ENCODE results near the gene ALKBH3. TPM values are rescaled to one million over a fixed set of nuclear protein-coding genes. Genes with fewer than 3 reads are reported as not detected.
A peak's percentile ranks its signal among the peaks of the same experiment; 100 is the strongest.

ALKBH3 gene
- total RNA-seq, 1 experiment from 2014 or later = 18.8 TPM

GRCh38 chr11:43908191-43908590 lies 27.6 kb downstream of the ALKBH3 start:
- Histone ChIP-seq H3K4me1 (ENCODE audit: insufficient read depth, low read length) (no peaks in the 10 kb centered on the region), H3K4me2 (ENCODE audit: insufficient read depth, insufficient read length, low read length) (no peak overlapping the region), H2BK5ac (ENCODE audit: insufficient read length, low read length) (no peak overlapping the region), H3K56ac (ENCODE audit: insufficient read length, low read depth, low read length) (no peak overlapping the region), H2AK5ac (ENCODE audit: insufficient read length, low read length) (no peak overlapping the region), H2BK20ac (ENCODE audit: low read depth, low read length, poor library complexity, severe bottlenecking) (no peak overlapping the region), H4K91ac (ENCODE audit: insufficient read length, low read depth, low read length) (no peak overlapping the region), H3T11ph (ENCODE audit: low read length) (no peak overlapping the region), H3K18ac (ENCODE audit: insufficient read length, low read depth, low read length) (no peak overlapping the region), H3K9ac (ENCODE audit: extremely low read depth, insufficient read length, low read length) (no peak overlapping the region), H3K9me3 (ENCODE audit: control insufficient read depth, low read depth, low read length) (no peaks in the 10 kb centered on the region), H3K4ac (ENCODE audit: low read depth, low read length) (no peak overlapping the region), H4K20me1 (ENCODE audit: control insufficient read depth, insufficient read depth, insufficient read length) (no peaks in the 10 kb centered on the region), H3K79me1 (ENCODE audit: insufficient read depth, low read depth, low read length, poor library complexity, severe bottlenecking) (no peaks in the 10 kb centered on the region), H3K23me2 (ENCODE audit: insufficient read length, low read depth, low read length, poor library complexity, severe bottlenecking) (no peaks in the 10 kb centered on the region), H3K27ac (ENCODE audit: insufficient read length, low read depth, low read length) (no peak overlapping the region), H2BK12ac (ENCODE audit: insufficient read length, low read depth, low read length) (no peak overlapping the region), H3K27me3 (ENCODE audit: insufficient read depth, low read length) (no peaks in the 10 kb centered on the region), H2BK15ac (ENCODE audit: low read depth, low read length) (no peak overlapping the region), H2BK120ac (ENCODE audit: low read depth, low read length, poor library complexity, severe bottlenecking) (no peak overlapping the region), H2AFZ (ENCODE audit: low read length) (no peak overlapping the region), H3K79me2 (ENCODE audit: insufficient read depth, low read length) (no peaks in the 10 kb centered on the region), H4K8ac (replicated peaks; ENCODE audit: insufficient read length, low read depth, low read length) (no peak overlapping the region), H3K14ac (ENCODE audit: insufficient read depth, low read length) (no peak overlapping the region), H3K23ac (ENCODE audit: insufficient read length, low read depth, low read length) (no peak overlapping the region), H4K5ac (ENCODE audit: insufficient read length, low read depth, low read length) (no peak overlapping the region)
- H3K9me3 Mint-ChIP-seq = no peaks in the 10 kb centered on the region
- peak overlapping the region in 1 of 3 experiments; percentile 18; a peak in 1 of 7 replicates for H3K27ac Mint-ChIP-seq
- H3K4me1 Mint-ChIP-seq = peaks cover 2 to 3% of the 10 kb centered on the region in 2 experiments; a peak in 3 of 4 replicates
- no peak for TF ChIP-seq CTCF (conservative IDR thresholded peaks at IDR 0.05)
- peaks cover 0 to 1% (median 0%) of the 10 kb centered on the region in 3 experiments; a peak in 5 of 7 replicates for H3K36me3 Mint-ChIP-seq (ENCODE audit: insufficient read depth in 1 of 3, low read depth in 3 of 3)
- H3K27me3 Mint-ChIP-seq (ENCODE audit: low read depth) = no peaks in the 10 kb centered on the region
- WGBS (ENCODE audit: extremely low coverage, insufficient read length, low lambda C conversion rate) = no CpG with 5 or more reads among the region's 2 CpGs
- H3K4me3 Mint-ChIP-seq = no peak overlapping the region
- DNase-seq = no peak

All from H9 (cell line).